PC-3 (cell line): ENCODE results near the gene TEX55. TPM values are rescaled to one million over a fixed set of nuclear protein-coding genes. Genes with fewer than 3 reads are reported as not detected.

ENCODE experiments used
- ATAC-seq: fragments of 200-7000 bp; cut with Tn5 transposase; 2 replicates; pipeline ENCODE4 v1.9.1; 2020; ENCODE audit warnings: mild to moderate bottlenecking, moderate library complexity
- Bru-seq: library from RNA; stranded (reverse); fragments of 400-500 nt; gene quantifications from one replicate; lab custom pipeline; 2021; lab: Mats Ljungman, UMichigan
- BruChase-seq, 2 experiments: library from RNA; stranded (reverse); fragments of 400-500 nt; gene quantifications; one replicate each; lab custom pipeline; 2021; lab: Mats Ljungman, UMichigan
- BruUV-seq: library from RNA; stranded (reverse); fragments of 400-500 nt; replicated peaks from 2 replicates; lab custom pipeline; 2021; lab: Mats Ljungman, UMichigan
- CTCF ChIA-PET: fragments of 300-600 bp; sonication (Branson Sonifier 250); formaldehyde crosslinking; loops from one replicate; lab custom pipeline; 2022; ENCODE audit warnings: antibody characterized with exemption; lab: Charles Lee
- POLR2A ChIA-PET: fragments of 300-600 bp; sonication (Branson Sonifier 250); formaldehyde crosslinking; loops from one replicate; lab custom pipeline; 2022; ENCODE audit warnings: antibody characterized with exemption; ENCODE audit not compliant: unreplicated experiment; lab: Charles Lee
- DNase-seq: peaks from one replicate; pipeline ENCODE4 v3.0.0-alpha.2; 2015
- H2AFZ ChIP-seq: fragments of 300-600 bp; sonication (generic); 2 replicates; pipeline ENCODE4 v1.6.0; 2016; ENCODE audit warnings: antibody characterized with exemption, low read length
- H3F3A ChIP-seq: fragments of 300-600 bp; sonication (generic); one replicate; pipeline ENCODE4 v1.6.0; 2017; ENCODE audit warnings: antibody characterized with exemption, low read length, control low read depth, mild to moderate bottlenecking; ENCODE audit not compliant: unreplicated experiment
- H3K27ac ChIP-seq: fragments of 300-600 bp; sonication (generic); 2 replicates; pipeline ENCODE4 v1.5.1; 2016; ENCODE audit warnings: mild to moderate bottlenecking, low read length
- H3K27me3 ChIP-seq: fragments of 300-600 bp; sonication (generic); 2 replicates; pipeline ENCODE4 v1.6.1; 2016; ENCODE audit warnings: low read length, mixed read lengths
- H3K36me3 ChIP-seq: fragments of 300-600 bp; sonication (generic); 2 replicates; pipeline ENCODE4 v1.6.1; 2016; ENCODE audit warnings: low read depth, mixed run types, low read length, mixed read lengths
- H3K4me1 ChIP-seq: fragments of 300-600 bp; sonication (generic); 2 replicates; pipeline ENCODE4 v1.5.1; 2016; ENCODE audit warnings: low read length; ENCODE audit not compliant: insufficient read depth
- H3K4me2 ChIP-seq: fragments of 300-600 bp; sonication (generic); 2 replicates; pipeline ENCODE4 v1.6.0; 2016; ENCODE audit warnings: low read length
- H3K4me3 ChIP-seq: fragments of 300-600 bp; sonication (generic); 2 replicates; pipeline ENCODE4 v1.5.1; 2016; ENCODE audit warnings: mild to moderate bottlenecking, low read length, mixed read lengths
- H3K79me2 ChIP-seq: fragments of 300-600 bp; sonication (generic); 2 replicates; pipeline ENCODE4 v1.6.1; 2017; ENCODE audit warnings: low read length, mixed read lengths
- H3K9ac ChIP-seq: fragments of 300-600 bp; sonication (generic); 2 replicates; pipeline ENCODE4 v1.6.0; 2016; ENCODE audit warnings: mild to moderate bottlenecking, low read length
- H3K9me2 ChIP-seq: fragments of 300-600 bp; sonication (generic); replicated peaks from 2 replicates; pipeline ENCODE4 v1.6.1; 2016; ENCODE audit warnings: mixed run types, low read length, mixed read lengths
- H3K9me3 ChIP-seq: fragments of 300-600 bp; sonication (generic); 2 replicates; pipeline ENCODE4 v1.6.1; 2016; ENCODE audit warnings: low read length, mixed read lengths
- H4K20me1 ChIP-seq: fragments of 300-600 bp; sonication (generic); 2 replicates; pipeline ENCODE4 v1.6.1; 2016; ENCODE audit warnings: low read length, mixed read lengths
- CTCF ChIP-seq: fragments of 300-600 bp; sonication (generic); conservative IDR thresholded peaks from 2 replicates; pipeline ENCODE4 v1.5.1; 2017; ENCODE audit warnings: antibody characterized with exemption, low read depth, mild to moderate bottlenecking, low read length
- EZH2 ChIP-seq: fragments of 300-600 bp; sonication (generic); IDR thresholded peaks from one replicate; pipeline ENCODE4 v1.6.1; 2017; ENCODE audit warnings: antibody characterized with exemption, mild to moderate bottlenecking, low read length; ENCODE audit not compliant: unreplicated experiment
- EZH2phosphoT487 ChIP-seq: fragments of 300-600 bp; sonication (generic); IDR thresholded peaks from 2 replicates; pipeline ENCODE4 v1.6.1; 2018; ENCODE audit warnings: mild to moderate bottlenecking, antibody characterized with exemption, low read length, borderline replicate concordance
- intact Hi-C: fragments of 100-400 bp; cut with micrococcal nuclease; formaldehyde crosslinking; loops from 2 replicates; pipeline ENCODE4 v1.9.0; 2023
- long read RNA-seq: library from polyadenylated mRNA; unstranded; transcript quantifications from one replicate; pipeline ENCODE4 v2.0.0, GENCODE V29; 2021; ENCODE audit not compliant: unreplicated experiment
- total RNA-seq: library from RNA; depleted of rRNA; stranded (reverse); fragments of >200 nt; gene quantifications from 2 replicates; pipeline ENCODE4 v1.2.3, GENCODE V29; 2014; rRNA removed

Gene TEX55
- 0.33 TPM in 1 of 2 replicates, not detected in the other for total RNA-seq
- Bru-seq, nascent RNA, result percentile 19 among the genes with signal in this experiment
- not detected for BruChase-seq, experiment 1, labeled RNA remaining after a 6-hour chase
- BruChase-seq, experiment 2, labeled RNA remaining after a 2-hour chase, result not detected
- long read RNA-seq, result 0 reads

GRCh38 chr3:119145500-119146167 is at the start of gene TEX55:
TEX55 (plus strand) TSS chr3:119146165; CDS start chr3:119146190, 25 bp downstream.
- ChIA-PET POLR2A (interaction anchor here (1.3 kb wide), 1 partner anchor 96 kb away, joined by 4 read pairs; the partner anchor contains the start of gene B4GALT4), CTCF (no interaction called here)
- Histone ChIP-seq H3F3A (no peaks in the 10 kb centered on the region), H3K79me2 (no peaks in the 10 kb centered on the region), H2AFZ (peak within 1 kb of the TSS; percentile 60), H3K9me2 (no peaks in the 10 kb centered on the region), H3K9ac (no peak within 1 kb of the TSS), H3K9me3 (no peaks in the 10 kb centered on the region), H4K20me1 (no peaks in the 10 kb centered on the region), H3K4me2 (no peak within 1 kb of the TSS), H3K4me3 (no peak within 1 kb of the TSS), H3K27ac (peak within 1 kb of the TSS; percentile 2; the same call in 1 of the 2 replicates), H3K27me3 (no peaks in the 10 kb centered on the region), H3K36me3 (no peaks in the 10 kb centered on the region), H3K4me1 (peaks cover 25% of the 10 kb centered on the region)
- no peak for TF ChIP-seq EZH2phosphoT487
- no peak for TF ChIP-seq EZH2
- TF ChIP-seq CTCF, result peak; percentile 94
- DNase-seq (peak; percentile 87), ATAC-seq (peak; percentile 75)
- no TSS peak for BruUV-seq
- intact Hi-C loops, result loop anchor here (1.0 to 5.0 kb wide), 3 partner anchors 61 to 537 kb away; no protein-coding TSS in a partner anchor

- H3K4me3 ChIP-seq, result no peak overlapping the region
- H4K20me1 ChIP-seq, result no peaks in the 10 kb centered on the region
- no peaks in the 10 kb centered on the region for H3K36me3 ChIP-seq
- H2AFZ ChIP-seq, result no peak overlapping the region
- no peak overlapping the region for H3K27ac ChIP-seq
- no peaks in the 10 kb centered on the region for H3K4me1 ChIP-seq
- DNase-seq (no peak), ATAC-seq (no peak)
- TF ChIP-seq EZH2, result no peak
- no peak for TF ChIP-seq EZH2phosphoT487
- TF ChIP-seq CTCF, result no peak
- no peak overlapping the region for H3K4me2 ChIP-seq
- no peaks in the 10 kb centered on the region for H3K9me3 ChIP-seq
- no TSS peak for BruUV-seq
- CTCF ChIA-PET, result interaction anchor here (1.0 to 2.7 kb wide), 4 partner anchors 64 to 216 kb away, joined by 4 to 28 read pairs (median 15); partner anchors contain the start of gene IGSF11
- H3F3A ChIP-seq, result no peaks in the 10 kb centered on the region
- intact Hi-C loops, result loop anchor here (1.0 kb wide), 3 partner anchors 63 to 216 kb away; no protein-coding TSS in a partner anchor
- POLR2A ChIA-PET, result no interaction called here
- no peaks in the 10 kb centered on the region for H3K79me2 ChIP-seq
- H3K9me2 ChIP-seq, result no peaks in the 10 kb centered on the region
- no peak overlapping the region for H3K9ac ChIP-seq
- no peaks in the 10 kb centered on the region; the same call in 1 of the 2 replicates for H3K27me3 ChIP-seq
These were observed 48.0 kb upstream of the TEX55 start for GRCh38 chr3:119098003-119098402.
